HepG2 (cell line): ENCODE results near the gene MSI2. TPM values are rescaled to one million over a fixed set of nuclear protein-coding genes. Genes with fewer than 3 reads are reported as not detected.

ENCODE experiments used
- ETV6 ChIP-seq: sonication (generic); formaldehyde crosslinking; conservative IDR thresholded peaks from 2 replicates; pipeline ENCODE4 v1.4.0; 2020; ENCODE audit warnings: missing genetic modification reagents
- NFE2L2 ChIP-seq: fragments of 150-350 bp; IDR thresholded peaks from 2 replicates; pipeline ENCODE4 v1.6.1; 2014; ENCODE audit warnings: low read length
- ZMAT3 ChIP-seq: sonication (generic); formaldehyde crosslinking; conservative IDR thresholded peaks from 2 replicates; pipeline ENCODE4 v1.7.0; 2021; ENCODE audit warnings: missing genetic modification reagents
- ZNF720 ChIP-seq: sonication (generic); formaldehyde crosslinking; IDR thresholded peaks from 2 replicates; pipeline ENCODE4 v1.4.0; 2020; ENCODE audit warnings: missing genetic modification reagents
- ZNF891 ChIP-seq: sonication (generic); formaldehyde crosslinking; IDR thresholded peaks from 2 replicates; pipeline ENCODE4 v1.5.0; 2020; ENCODE audit warnings: mild to moderate bottlenecking, missing genetic modification reagents
- polyA plus RNA-seq, 8 experiments: library from polyadenylated mRNA; depleted of rRNA in 3 of 8; stranded (reverse) in 7 of 8; unstranded in 1 of 8; fragments of >200 nt; fragmentation: Illumina TruSeq in 4 of 8; extraction: Trizol in 4 of 8; gene quantifications; 2 replicates each; pipeline versions ENCODE4 v1.2.1 to v1.2.3, GENCODE V29; 2011 to 2016; ENCODE audit warnings: low read depth in 4 of 8, missing spikeins in 1 of 8, mixed read lengths in 1 of 8; ENCODE audit not compliant: insufficient read depth in 1 of 8
- total RNA-seq, 5 experiments: library from RNA; depleted of rRNA; stranded (reverse); fragments of >200 nt; fragmentation: Illumina TruSeq; extraction: Trizol; gene quantifications; 2 replicates each; pipeline ENCODE4 v1.2.3, GENCODE V29; 2016; ENCODE audit warnings: low read depth in 1 of 5
- TF ChIP-seq, protein P1 (sequence below): sonication (generic); formaldehyde crosslinking; IDR thresholded peaks from 2 replicates; pipeline ENCODE4 v1.5.1; 2020; ENCODE audit warnings: missing genetic modification reagents, mild to moderate bottlenecking, borderline replicate concordance
- TF ChIP-seq, protein P2 (sequence below): IDR thresholded peaks from 2 replicates; pipeline ENCODE4 v1.6.1; 2016; ENCODE audit warnings: low read depth, missing genetic modification reagents, missing compliant biosample characterization
- TF ChIP-seq, protein P3 (sequence below): IDR thresholded peaks from 2 replicates; pipeline ENCODE4 v1.6.1; 2016
- TF ChIP-seq, protein P4 (sequence below): sonication (generic); formaldehyde crosslinking; IDR thresholded peaks from 2 replicates; pipeline ENCODE4 v1.8.0; 2022; ENCODE audit warnings: low read depth, missing genetic modification reagents
- TF ChIP-seq, protein P5 (sequence below): sonication (generic); formaldehyde crosslinking; conservative IDR thresholded peaks from 2 replicates; pipeline ENCODE4 v1.4.0; 2020; ENCODE audit warnings: mild to moderate bottlenecking, missing genetic modification reagents, moderate library complexity

MSI2 gene
- total and polyA plus RNA-seq, 2 of the 13 experiments (the other 11 are each of a cell fraction or from before 2014, with no cell fraction given), result 77.5 to 78.4 TPM

DNA sequence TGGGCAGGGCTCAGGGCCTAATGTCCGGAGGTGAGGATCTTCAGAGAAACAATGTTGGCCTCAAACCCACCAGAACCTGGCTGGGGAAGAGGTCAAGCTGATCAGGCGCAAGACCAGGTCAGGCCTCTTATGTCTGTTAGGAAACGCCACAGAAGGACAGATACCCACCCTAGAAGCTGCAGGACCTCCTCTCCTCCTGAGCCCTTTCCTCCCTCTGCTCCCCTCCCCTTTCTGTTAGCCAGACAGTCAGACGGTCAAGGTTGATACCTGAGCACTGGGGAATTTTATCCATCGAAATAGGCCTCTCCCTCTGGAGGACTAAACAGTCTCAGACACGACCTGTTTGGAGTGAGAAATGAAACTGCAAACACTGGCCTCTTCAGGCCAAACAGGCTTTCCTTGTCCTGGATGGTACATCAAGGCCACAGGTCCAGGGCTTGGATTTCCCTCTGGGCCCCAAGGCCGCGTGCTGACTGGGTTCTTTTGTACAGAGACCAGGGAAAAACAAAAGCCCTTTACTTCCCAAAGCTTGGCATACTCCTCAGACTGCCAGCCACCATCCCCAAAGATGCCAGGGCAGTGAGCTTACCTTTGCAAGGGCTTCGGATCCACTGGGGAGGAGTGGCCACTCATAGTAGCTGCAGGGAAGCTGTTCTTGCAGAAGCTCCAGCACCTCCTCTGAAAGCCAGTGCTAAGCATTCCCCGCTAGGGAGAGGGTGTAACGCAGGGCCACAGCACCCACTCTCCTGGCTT is 353.0 kb downstream of the MSI2 start (continued):
- TF ChIP-seq, protein P1, sequence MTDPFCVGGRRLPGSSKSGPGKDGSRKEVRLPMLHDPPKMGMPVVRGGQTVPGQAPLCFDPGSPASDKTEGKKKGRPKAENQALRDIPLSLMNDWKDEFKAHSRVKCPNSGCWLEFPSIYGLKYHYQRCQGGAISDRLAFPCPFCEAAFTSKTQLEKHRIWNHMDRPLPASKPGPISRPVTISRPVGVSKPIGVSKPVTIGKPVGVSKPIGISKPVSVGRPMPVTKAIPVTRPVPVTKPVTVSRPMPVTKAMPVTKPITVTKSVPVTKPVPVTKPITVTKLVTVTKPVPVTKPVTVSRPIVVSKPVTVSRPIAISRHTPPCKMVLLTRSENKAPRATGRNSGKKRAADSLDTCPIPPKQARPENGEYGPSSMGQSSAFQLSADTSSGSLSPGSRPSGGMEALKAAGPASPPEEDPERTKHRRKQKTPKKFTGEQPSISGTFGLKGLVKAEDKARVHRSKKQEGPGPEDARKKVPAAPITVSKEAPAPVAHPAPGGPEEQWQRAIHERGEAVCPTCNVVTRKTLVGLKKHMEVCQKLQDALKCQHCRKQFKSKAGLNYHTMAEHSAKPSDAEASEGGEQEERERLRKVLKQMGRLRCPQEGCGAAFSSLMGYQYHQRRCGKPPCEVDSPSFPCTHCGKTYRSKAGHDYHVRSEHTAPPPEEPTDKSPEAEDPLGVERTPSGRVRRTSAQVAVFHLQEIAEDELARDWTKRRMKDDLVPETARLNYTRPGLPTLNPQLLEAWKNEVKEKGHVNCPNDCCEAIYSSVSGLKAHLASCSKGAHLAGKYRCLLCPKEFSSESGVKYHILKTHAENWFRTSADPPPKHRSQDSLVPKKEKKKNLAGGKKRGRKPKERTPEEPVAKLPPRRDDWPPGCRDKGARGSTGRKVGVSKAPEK (CRISPR knock-in tag), result peak; percentile 88; the same call in 1 of the 2 replicates
- no peak for TF ChIP-seq NFE2L2
- 0 out of 2 replicates have a peak, but pooled peaks have one; percentile 58 for TF ChIP-seq ZMAT3 (CRISPR knock-in tag)
- 0 out of 2 replicates have a peak, but pooled peaks have one; percentile 25 for TF ChIP-seq ZNF720
- TF ChIP-seq, protein P2, sequence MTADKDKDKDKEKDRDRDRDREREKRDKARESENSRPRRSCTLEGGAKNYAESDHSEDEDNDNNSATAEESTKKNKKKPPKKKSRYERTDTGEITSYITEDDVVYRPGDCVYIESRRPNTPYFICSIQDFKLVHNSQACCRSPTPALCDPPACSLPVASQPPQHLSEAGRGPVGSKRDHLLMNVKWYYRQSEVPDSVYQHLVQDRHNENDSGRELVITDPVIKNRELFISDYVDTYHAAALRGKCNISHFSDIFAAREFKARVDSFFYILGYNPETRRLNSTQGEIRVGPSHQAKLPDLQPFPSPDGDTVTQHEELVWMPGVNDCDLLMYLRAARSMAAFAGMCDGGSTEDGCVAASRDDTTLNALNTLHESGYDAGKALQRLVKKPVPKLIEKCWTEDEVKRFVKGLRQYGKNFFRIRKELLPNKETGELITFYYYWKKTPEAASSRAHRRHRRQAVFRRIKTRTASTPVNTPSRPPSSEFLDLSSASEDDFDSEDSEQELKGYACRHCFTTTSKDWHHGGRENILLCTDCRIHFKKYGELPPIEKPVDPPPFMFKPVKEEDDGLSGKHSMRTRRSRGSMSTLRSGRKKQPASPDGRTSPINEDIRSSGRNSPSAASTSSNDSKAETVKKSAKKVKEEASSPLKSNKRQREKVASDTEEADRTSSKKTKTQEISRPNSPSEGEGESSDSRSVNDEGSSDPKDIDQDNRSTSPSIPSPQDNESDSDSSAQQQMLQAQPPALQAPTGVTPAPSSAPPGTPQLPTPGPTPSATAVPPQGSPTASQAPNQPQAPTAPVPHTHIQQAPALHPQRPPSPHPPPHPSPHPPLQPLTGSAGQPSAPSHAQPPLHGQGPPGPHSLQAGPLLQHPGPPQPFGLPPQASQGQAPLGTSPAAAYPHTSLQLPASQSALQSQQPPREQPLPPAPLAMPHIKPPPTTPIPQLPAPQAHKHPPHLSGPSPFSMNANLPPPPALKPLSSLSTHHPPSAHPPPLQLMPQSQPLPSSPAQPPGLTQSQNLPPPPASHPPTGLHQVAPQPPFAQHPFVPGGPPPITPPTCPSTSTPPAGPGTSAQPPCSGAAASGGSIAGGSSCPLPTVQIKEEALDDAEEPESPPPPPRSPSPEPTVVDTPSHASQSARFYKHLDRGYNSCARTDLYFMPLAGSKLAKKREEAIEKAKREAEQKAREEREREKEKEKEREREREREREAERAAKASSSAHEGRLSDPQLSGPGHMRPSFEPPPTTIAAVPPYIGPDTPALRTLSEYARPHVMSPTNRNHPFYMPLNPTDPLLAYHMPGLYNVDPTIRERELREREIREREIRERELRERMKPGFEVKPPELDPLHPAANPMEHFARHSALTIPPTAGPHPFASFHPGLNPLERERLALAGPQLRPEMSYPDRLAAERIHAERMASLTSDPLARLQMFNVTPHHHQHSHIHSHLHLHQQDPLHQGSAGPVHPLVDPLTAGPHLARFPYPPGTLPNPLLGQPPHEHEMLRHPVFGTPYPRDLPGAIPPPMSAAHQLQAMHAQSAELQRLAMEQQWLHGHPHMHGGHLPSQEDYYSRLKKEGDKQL (CRISPR knock-in tag), result peak; percentile 57; the same call in 1 of the 2 replicates
- TF ChIP-seq, protein P3, sequence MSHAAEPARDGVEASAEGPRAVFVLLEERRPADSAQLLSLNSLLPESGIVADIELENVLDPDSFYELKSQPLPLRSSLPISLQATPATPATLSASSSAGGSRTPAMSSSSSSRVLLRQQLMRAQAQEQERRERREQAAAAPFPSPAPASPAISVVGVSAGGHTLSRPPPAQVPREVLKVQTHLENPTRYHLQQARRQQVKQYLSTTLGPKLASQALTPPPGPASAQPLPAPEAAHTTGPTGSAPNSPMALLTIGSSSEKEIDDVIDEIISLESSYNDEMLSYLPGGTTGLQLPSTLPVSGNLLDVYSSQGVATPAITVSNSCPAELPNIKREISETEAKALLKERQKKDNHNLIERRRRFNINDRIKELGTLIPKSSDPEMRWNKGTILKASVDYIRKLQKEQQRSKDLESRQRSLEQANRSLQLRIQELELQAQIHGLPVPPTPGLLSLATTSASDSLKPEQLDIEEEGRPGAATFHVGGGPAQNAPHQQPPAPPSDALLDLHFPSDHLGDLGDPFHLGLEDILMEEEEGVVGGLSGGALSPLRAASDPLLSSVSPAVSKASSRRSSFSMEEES (CRISPR knock-in tag), result 0 out of 2 replicates have a peak, but pooled peaks have one; percentile 21
- TF ChIP-seq ZNF891, result peak; percentile 53
- TF ChIP-seq ETV6 (CRISPR knock-in tag), result 0 out of 2 replicates have a peak, but pooled peaks have one; percentile 52
- TF ChIP-seq, protein P4, sequence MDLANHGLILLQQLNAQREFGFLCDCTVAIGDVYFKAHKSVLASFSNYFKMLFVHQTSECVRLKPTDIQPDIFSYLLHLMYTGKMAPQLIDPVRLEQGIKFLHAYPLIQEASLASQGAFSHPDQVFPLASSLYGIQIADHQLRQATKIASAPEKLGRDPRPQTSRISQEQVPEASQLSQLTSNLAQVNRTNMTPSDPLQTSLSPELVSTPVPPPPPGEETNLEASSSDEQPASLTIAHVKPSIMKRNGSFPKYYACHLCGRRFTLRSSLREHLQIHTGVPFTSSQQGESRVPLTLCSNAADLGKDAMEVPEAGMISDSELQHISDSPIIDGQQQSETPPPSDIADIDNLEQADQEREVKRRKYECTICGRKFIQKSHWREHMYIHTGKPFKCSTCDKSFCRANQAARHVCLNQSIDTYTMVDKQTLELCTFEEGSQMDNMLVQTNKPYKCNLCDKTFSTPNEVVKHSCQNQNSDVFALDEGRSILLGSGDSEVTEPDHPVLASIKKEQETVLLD, result no peak
- TF ChIP-seq, protein P5, sequence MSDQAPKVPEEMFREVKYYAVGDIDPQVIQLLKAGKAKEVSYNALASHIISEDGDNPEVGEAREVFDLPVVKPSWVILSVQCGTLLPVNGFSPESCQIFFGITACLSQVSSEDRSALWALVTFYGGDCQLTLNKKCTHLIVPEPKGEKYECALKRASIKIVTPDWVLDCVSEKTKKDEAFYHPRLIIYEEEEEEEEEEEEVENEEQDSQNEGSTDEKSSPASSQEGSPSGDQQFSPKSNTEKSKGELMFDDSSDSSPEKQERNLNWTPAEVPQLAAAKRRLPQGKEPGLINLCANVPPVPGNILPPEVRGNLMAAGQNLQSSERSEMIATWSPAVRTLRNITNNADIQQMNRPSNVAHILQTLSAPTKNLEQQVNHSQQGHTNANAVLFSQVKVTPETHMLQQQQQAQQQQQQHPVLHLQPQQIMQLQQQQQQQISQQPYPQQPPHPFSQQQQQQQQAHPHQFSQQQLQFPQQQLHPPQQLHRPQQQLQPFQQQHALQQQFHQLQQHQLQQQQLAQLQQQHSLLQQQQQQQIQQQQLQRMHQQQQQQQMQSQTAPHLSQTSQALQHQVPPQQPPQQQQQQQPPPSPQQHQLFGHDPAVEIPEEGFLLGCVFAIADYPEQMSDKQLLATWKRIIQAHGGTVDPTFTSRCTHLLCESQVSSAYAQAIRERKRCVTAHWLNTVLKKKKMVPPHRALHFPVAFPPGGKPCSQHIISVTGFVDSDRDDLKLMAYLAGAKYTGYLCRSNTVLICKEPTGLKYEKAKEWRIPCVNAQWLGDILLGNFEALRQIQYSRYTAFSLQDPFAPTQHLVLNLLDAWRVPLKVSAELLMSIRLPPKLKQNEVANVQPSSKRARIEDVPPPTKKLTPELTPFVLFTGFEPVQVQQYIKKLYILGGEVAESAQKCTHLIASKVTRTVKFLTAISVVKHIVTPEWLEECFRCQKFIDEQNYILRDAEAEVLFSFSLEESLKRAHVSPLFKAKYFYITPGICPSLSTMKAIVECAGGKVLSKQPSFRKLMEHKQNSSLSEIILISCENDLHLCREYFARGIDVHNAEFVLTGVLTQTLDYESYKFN (CRISPR knock-in tag), result peak; percentile 91
